Tibial artery (tissue), 4 donors: ENCODE measurements around the gene OVOL3.

Source experiments
- DNase-seq, 2 donors: peaks; one replicate each; pipeline ENCODE4 v3.0.0-alpha.2; 2019
- H3K27ac ChIP-seq, 2 donors: fragments of 200-600 bp; sonication (generic) in 1 of 2; 1 replicate in 1 of 2; 2 replicates in 1 of 2; pipeline ENCODE4 v1.5.1; 2018 to 2019; ENCODE audit warnings: mild to moderate bottlenecking in 1 of 2
- H3K27me3 ChIP-seq, 2 donors: fragments of 200-600 bp; sonication (generic) in 1 of 2; one replicate each; pipeline versions ENCODE4 v1.5.1 to v1.6.0; 2016 to 2019
- H3K36me3 ChIP-seq, 3 donors: fragments of 200-600 bp; sonication (generic) in 2 of 3; one replicate each; pipeline ENCODE4 v1.5.1; 2016 to 2019; ENCODE audit warnings: mild to moderate bottlenecking in 2 of 3
- H3K4me1 ChIP-seq, 4 donors: fragments of 200-600 bp; sonication (generic) in 2 of 4; 1 replicate in 3 of 4; 2 replicates in 1 of 4; pipeline ENCODE4 v1.5.1; 2016 to 2019
- H3K4me3 ChIP-seq, 2 donors: fragments of 200-600 bp; sonication (generic) in 1 of 2; 1 replicate in 1 of 2; 2 replicates in 1 of 2; pipeline ENCODE4 v1.5.1; 2018 to 2019; ENCODE audit warnings: mild to moderate bottlenecking in 2 of 2
- H3K9me3 ChIP-seq, 3 donors: fragments of 200-600 bp; sonication (generic) in 1 of 3; one replicate each; pipeline ENCODE4 v1.5.1; 2016 to 2019
- CTCF ChIP-seq, 2 experiments: fragments of 200-600 bp in 1 of 2; fragments of 450-650 bp in 1 of 2; IDR thresholded peaks; one replicate each; pipeline ENCODE4 v1.5.1; 2017 to 2019; ENCODE audit warnings: antibody characterized with exemption in 2 of 2, mild to moderate bottlenecking in 1 of 2, moderate library complexity in 1 of 2
- intact Hi-C: fragments of 100-400 bp; cut with DNase I; formaldehyde crosslinking; loops from one replicate; pipeline ENCODE4 v1.15.0; 2023; ENCODE audit warnings: low total_unique reads

OVOL3 gene

GRCh38 chr19:36150586-36150985 lies 39.6 kb downstream of the OVOL3 start:
- H3K27ac ChIP-seq, result peak overlapping the region; percentile 99 to 100
- peaks cover 42 to 57% (median 46%) of the 10 kb centered on the region in 3 donors for H3K36me3 ChIP-seq
- intact Hi-C loops, result loop anchor here (10.0 kb wide), 1 partner anchor 156 kb away; the partner anchor contains the start of gene SDHAF1

GRCh38 chr19:36151144-36152018 lies 40.4 kb downstream of the OVOL3 start:
- no peak for TF ChIP-seq CTCF (IDR thresholded peaks at IDR 0.05)
- peak; percentile 76 to 90 for DNase-seq
- peak overlapping the region; percentile 99 to 100 for H3K27ac ChIP-seq
- H3K36me3 ChIP-seq, result peaks cover 34 to 49% (median 38%) of the 10 kb centered on the region in 3 donors
- peaks cover 0 to 30% (median 23%) of the 10 kb centered on the region in 4 donors for H3K4me1 ChIP-seq
- H3K4me3 ChIP-seq, result peak overlapping the region; percentile 68 to 82
- intact Hi-C loops, result loop anchor here (10.0 kb wide), 1 partner anchor 157 kb away; the partner anchor contains the start of gene SDHAF1
- no peaks in the 10 kb centered on the region for H3K9me3 ChIP-seq
- no peaks in the 10 kb centered on the region for H3K27me3 ChIP-seq

More at GRCh38 chr19:36150586-36150985, 39.6 kb downstream of the OVOL3 start:
- H3K27me3 ChIP-seq, result no peaks in the 10 kb centered on the region
- no peak for TF ChIP-seq CTCF (IDR thresholded peaks at IDR 0.05)
- peak overlapping the region; percentile 68 to 82 for H3K4me3 ChIP-seq
- no peaks in the 10 kb centered on the region for H3K9me3 ChIP-seq
- peaks cover 0 to 30% (median 23%) of the 10 kb centered on the region in 4 donors for H3K4me1 ChIP-seq
- DNase-seq, result no peak

DNA sequence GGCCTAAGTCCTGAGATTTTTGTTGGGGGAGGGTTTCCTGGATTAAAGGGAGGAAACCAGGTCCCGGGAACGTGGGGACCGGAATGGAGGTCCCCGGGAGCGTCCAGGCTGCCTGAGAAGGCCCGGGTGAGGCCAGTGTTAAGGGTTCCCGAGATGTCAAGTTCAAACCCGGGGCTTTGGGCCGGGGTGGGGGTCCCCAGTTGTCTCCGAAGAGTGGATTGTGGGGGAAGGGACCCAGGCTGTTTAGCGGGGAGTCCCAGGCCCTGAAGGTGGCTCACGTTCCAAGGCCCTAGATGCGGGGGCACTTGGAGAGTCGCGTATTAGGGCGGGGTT lies 41.0 kb downstream of the OVOL3 start:
- TF ChIP-seq CTCF (IDR thresholded peaks at IDR 0.05), result no peak
- Histone ChIP-seq H3K4me1 (peaks cover 0 to 30% (median 23%) of the 10 kb centered on the region in 4 donors), H3K4me3 (peak overlapping the region; percentile 68 to 82), H3K9me3 (no peaks in the 10 kb centered on the region), H3K27ac (peak overlapping the region; percentile 99 to 100), H3K27me3 (no peaks in the 10 kb centered on the region), H3K36me3 (peaks cover 28 to 43% (median 32%) of the 10 kb centered on the region in 3 donors)
- no peak for DNase-seq
- intact Hi-C loops, result loop anchor here (10.0 kb wide), 1 partner anchor 157 kb away; the partner anchor contains the start of gene SDHAF1

GRCh38 chr19:36152352-36153091 lies 41.6 kb downstream of the OVOL3 start, which contains the start of gene COX7A1:
TSS of gene COX7A1 (minus strand) at chr19:36152447. CDS start at chr19:36152407, 40 bp downstream.
- Histone ChIP-seq H3K36me3 (peaks cover 23 to 38% (median 27%) of the 10 kb centered on the region in 3 donors), H3K4me1 (peaks cover 0 to 30% (median 23%) of the 10 kb centered on the region in 4 donors), H3K27ac (peak within 1 kb of the TSS; percentile 99 to 100), H3K27me3 (no peaks in the 10 kb centered on the region), H3K4me3 (peak within 1 kb of the TSS; percentile 68 to 82), H3K9me3 (no peaks in the 10 kb centered on the region)
- intact Hi-C loops, result loop anchor here (10.0 kb wide), 1 partner anchor 158 kb away; the partner anchor contains the start of gene SDHAF1
- DNase-seq, result peak; percentile 85 to 93
- TF ChIP-seq CTCF (IDR thresholded peaks at IDR 0.05), result no peak

GRCh38 chr19:36153126-36153525 lies 42.2 kb downstream of the OVOL3 start:
- DNase-seq, result no peak
- peaks cover 19 to 32% (median 21%) of the 10 kb centered on the region in 3 donors for H3K36me3 ChIP-seq
- peak overlapping the region; percentile 68 to 82 for H3K4me3 ChIP-seq

More at GRCh38 chr19:36153126-36153525, 42.2 kb downstream of the OVOL3 start:
- Histone ChIP-seq H3K27me3 (no peaks in the 10 kb centered on the region), H3K4me1 (peaks cover 0 to 30% (median 23%) of the 10 kb centered on the region in 4 donors), H3K27ac (peak overlapping the region; percentile 99 to 100), H3K9me3 (no peaks in the 10 kb centered on the region)
- intact Hi-C loops, result loop anchor here (10.0 kb wide), 1 partner anchor 158 kb away; the partner anchor contains the start of gene SDHAF1
- TF ChIP-seq CTCF (IDR thresholded peaks at IDR 0.05), result no peak
